Gastrocnemius medialis (tissue), 4 donors: ENCODE measurements around the gene PRIM2.
"Not testable (repeated sequence)": the region's sequence is repeated elsewhere in the genome, so short reads cannot be mapped to it uniquely, and the experiment has no call there.

ENCODE experiments used
- POLR2A ChIP-seq, 2 donors: fragments of 450-650 bp; IDR thresholded peaks; one replicate each; pipeline ENCODE4 v1.6.1; 2017; ENCODE audit warnings: antibody characterized with exemption in 2 of 2, mild to moderate bottlenecking in 2 of 2, moderate library complexity in 2 of 2
- TF ChIP-seq, protein P1 (sequence below), 5 experiments: fragments of 450-650 bp in 3 of 5; fragments of 200-600 bp in 2 of 5; sonication (generic) in 2 of 5; IDR thresholded peaks in 4 of 5; conservative IDR thresholded peaks in 1 of 5; 1 replicate in 4 of 5; 2 replicates in 1 of 5; pipeline ENCODE4 v1.5.1; 2016 to 2019; ENCODE audit warnings: antibody characterized with exemption in 5 of 5, mild to moderate bottlenecking in 3 of 5, moderate library complexity in 3 of 5

DNA sequence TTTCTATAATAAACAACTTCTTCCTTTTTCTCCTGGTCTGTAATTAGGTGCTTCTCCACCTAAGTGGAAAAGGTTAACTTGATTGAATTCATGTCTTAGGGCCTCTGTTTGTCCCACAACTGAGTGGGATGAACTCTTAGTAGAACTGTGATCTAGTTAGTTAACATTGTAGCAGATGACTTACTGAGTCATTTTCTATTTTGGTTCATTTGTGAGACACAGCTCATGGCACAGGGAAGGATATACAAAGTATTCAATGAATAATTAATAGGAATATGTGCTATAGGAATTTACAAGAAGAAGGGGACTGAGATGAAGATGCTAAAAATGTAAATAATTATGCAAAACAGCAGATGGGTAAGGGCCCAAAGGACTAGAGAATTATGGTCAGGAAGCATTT is 124.7 kb downstream of the PRIM2 start:
- TF ChIP-seq, protein P1, sequence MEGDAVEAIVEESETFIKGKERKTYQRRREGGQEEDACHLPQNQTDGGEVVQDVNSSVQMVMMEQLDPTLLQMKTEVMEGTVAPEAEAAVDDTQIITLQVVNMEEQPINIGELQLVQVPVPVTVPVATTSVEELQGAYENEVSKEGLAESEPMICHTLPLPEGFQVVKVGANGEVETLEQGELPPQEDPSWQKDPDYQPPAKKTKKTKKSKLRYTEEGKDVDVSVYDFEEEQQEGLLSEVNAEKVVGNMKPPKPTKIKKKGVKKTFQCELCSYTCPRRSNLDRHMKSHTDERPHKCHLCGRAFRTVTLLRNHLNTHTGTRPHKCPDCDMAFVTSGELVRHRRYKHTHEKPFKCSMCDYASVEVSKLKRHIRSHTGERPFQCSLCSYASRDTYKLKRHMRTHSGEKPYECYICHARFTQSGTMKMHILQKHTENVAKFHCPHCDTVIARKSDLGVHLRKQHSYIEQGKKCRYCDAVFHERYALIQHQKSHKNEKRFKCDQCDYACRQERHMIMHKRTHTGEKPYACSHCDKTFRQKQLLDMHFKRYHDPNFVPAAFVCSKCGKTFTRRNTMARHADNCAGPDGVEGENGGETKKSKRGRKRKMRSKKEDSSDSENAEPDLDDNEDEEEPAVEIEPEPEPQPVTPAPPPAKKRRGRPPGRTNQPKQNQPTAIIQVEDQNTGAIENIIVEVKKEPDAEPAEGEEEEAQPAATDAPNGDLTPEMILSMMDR (IDR thresholded peaks at IDR 0.05 in 4 of 5, conservative IDR thresholded peaks at IDR 0.05 in 1 of 5), result not testable (repeated sequence)
- not testable (repeated sequence) for TF ChIP-seq POLR2A (IDR thresholded peaks at IDR 0.05)
